ENCODE data around the gene OVOL1.

GRCh38 chr11:65788821-65789220, 2.0 kb downstream of the OVOL1 start:
- TF ChIP-seq POLR2A (IDR thresholded peaks at IDR 0.05): no peak
- no peak for TF ChIP-seq CTCF (IDR thresholded peaks at IDR 0.05)
- no peak for TF ChIP-seq EP300 (IDR thresholded peaks at IDR 0.05)

Measured in upper lobe of left lung (tissue), 4 donors.